ENCODE results near the gene CCDC201. TPM values are rescaled to one million over a fixed set of nuclear protein-coding genes. Genes with fewer than 3 reads are reported as not detected.

Gene CCDC201
- total and polyA plus RNA-seq, 3 experiments from 2014 or later: not detected

- Histone ChIP-seq H3K27me3 (ENCODE audit: insufficient read depth, low read length, poor library complexity, severe bottlenecking) (no peaks in the 10 kb centered on the region), H3K36me3 (ENCODE audit: insufficient read depth, low read length) (no peaks in the 10 kb centered on the region), H3K27ac (ENCODE audit: low read depth, low read length) (no peak overlapping the region), H3K4me1 (ENCODE audit: insufficient read depth, low read length) (no peaks in the 10 kb centered on the region), H3K4me3 (ENCODE audit: low read length) (no peak overlapping the region), H3K9me3 (ENCODE audit: low read length) (no peaks in the 10 kb centered on the region)
- Mint-ChIP-seq H3K4me3 (no peak overlapping the region), H3K9me3 (peaks cover 0 to 11% (median 1%) of the 10 kb centered on the region in 5 donors), H3K27me3 (peaks cover 1% of the 10 kb centered on the region in 2 donors), H3K4me1 (no peaks in the 10 kb centered on the region), H3K36me3 (peaks cover 0 to 5% (median 0%) of the 10 kb centered on the region in 3 donors), H3K27ac (no peak overlapping the region)
- POLR2A ChIA-PET: no interaction called here
- no peak for DNase-seq
- CTCF ChIA-PET: no interaction called here
Observed at GRCh38 chr7:45878457-45879144, 5.7 kb upstream of the CCDC201 start.

- no peak overlapping the region for H3K27ac ChIP-seq (ENCODE audit: low read depth, low read length)
- no peaks in the 10 kb centered on the region for H3K27me3 ChIP-seq (ENCODE audit: insufficient read depth, low read length, poor library complexity, severe bottlenecking)
- DNase-seq: no peak
- no peak overlapping the region for H3K27ac Mint-ChIP-seq
- H3K36me3 ChIP-seq (ENCODE audit: insufficient read depth, low read length): no peaks in the 10 kb centered on the region
- H3K27me3 Mint-ChIP-seq: peaks cover 1 to 3% of the 10 kb centered on the region in 2 donors
- POLR2A ChIA-PET: no interaction called here
- peaks cover 0 to 5% (median 0%) of the 10 kb centered on the region in 3 donors for H3K36me3 Mint-ChIP-seq
- no peaks in the 10 kb centered on the region for H3K4me1 Mint-ChIP-seq
- peaks cover 0 to 11% (median 1%) of the 10 kb centered on the region in 5 donors for H3K9me3 Mint-ChIP-seq
- H3K4me1 ChIP-seq (ENCODE audit: insufficient read depth, low read length): no peaks in the 10 kb centered on the region
- H3K9me3 ChIP-seq (ENCODE audit: low read length): no peaks in the 10 kb centered on the region
- H3K4me3 Mint-ChIP-seq: no peak overlapping the region
- no peak overlapping the region for H3K4me3 ChIP-seq (ENCODE audit: low read length)
- CTCF ChIA-PET: no interaction called here
Observed at GRCh38 chr7:45876519-45876918, 3.6 kb upstream of the CCDC201 start.

GRCh38 chr7:45874408-45875131, 1.7 kb upstream of the CCDC201 start:
- Mint-ChIP-seq H3K27me3 (peaks cover 1 to 12% of the 10 kb centered on the region in 2 donors), H3K9me3 (peaks cover 0 to 11% (median 1%) of the 10 kb centered on the region in 5 donors), H3K27ac (no peak overlapping the region), H3K4me1 (no peaks in the 10 kb centered on the region), H3K4me3 (no peak overlapping the region), H3K36me3 (peaks cover 0 to 5% (median 0%) of the 10 kb centered on the region in 3 donors)
- no peak for DNase-seq
- POLR2A ChIA-PET: no interaction called here
- H3K4me1 ChIP-seq (ENCODE audit: insufficient read depth, low read length): no peaks in the 10 kb centered on the region
- no peaks in the 10 kb centered on the region for H3K27me3 ChIP-seq (ENCODE audit: insufficient read depth, low read length, poor library complexity, severe bottlenecking)
- CTCF ChIA-PET: no interaction called here
- no peak overlapping the region for H3K27ac ChIP-seq (ENCODE audit: low read depth, low read length)
- no peaks in the 10 kb centered on the region for H3K36me3 ChIP-seq (ENCODE audit: insufficient read depth, low read length)
- H3K9me3 ChIP-seq (ENCODE audit: low read length): no peaks in the 10 kb centered on the region
- H3K4me3 ChIP-seq (ENCODE audit: low read length): no peak overlapping the region

GRCh38 chr7:45873355-45873754, 473 bp upstream of the CCDC201 start:
- Histone ChIP-seq H3K36me3 (ENCODE audit: insufficient read depth, low read length) (no peaks in the 10 kb centered on the region), H3K9me3 (ENCODE audit: low read length) (no peaks in the 10 kb centered on the region), H3K27ac (ENCODE audit: low read depth, low read length) (no peak overlapping the region), H3K27me3 (ENCODE audit: insufficient read depth, low read length, poor library complexity, severe bottlenecking) (no peaks in the 10 kb centered on the region), H3K4me3 (ENCODE audit: low read length) (no peak overlapping the region), H3K4me1 (ENCODE audit: insufficient read depth, low read length) (no peaks in the 10 kb centered on the region)
- ChIA-PET CTCF (no interaction called here), POLR2A (no interaction called here)
- Mint-ChIP-seq H3K4me3 (no peak overlapping the region), H3K27ac (no peak overlapping the region), H3K9me3 (peaks cover 0 to 6% (median 1%) of the 10 kb centered on the region in 5 donors), H3K4me1 (no peaks in the 10 kb centered on the region), H3K27me3 (peaks cover 1 to 19% of the 10 kb centered on the region in 2 donors), H3K36me3 (no peaks in the 10 kb centered on the region)
- no peak for DNase-seq

- Histone ChIP-seq H3K4me1 (ENCODE audit: insufficient read depth, low read length) (no peaks in the 10 kb centered on the region), H3K9me3 (ENCODE audit: low read length) (no peaks in the 10 kb centered on the region), H3K27me3 (ENCODE audit: insufficient read depth, low read length, poor library complexity, severe bottlenecking) (no peaks in the 10 kb centered on the region), H3K36me3 (ENCODE audit: insufficient read depth, low read length) (no peaks in the 10 kb centered on the region), H3K4me3 (ENCODE audit: low read length) (no peak overlapping the region), H3K27ac (ENCODE audit: low read depth, low read length) (no peak overlapping the region)
- no peak overlapping the region for H3K4me3 Mint-ChIP-seq
- H3K9me3 Mint-ChIP-seq: peaks cover 0 to 2% (median 0%) of the 10 kb centered on the region in 5 donors
- ChIA-PET POLR2A (no interaction called here), CTCF (no interaction called here)
- peaks cover 6 to 26% of the 10 kb centered on the region in 2 donors for H3K27me3 Mint-ChIP-seq
- no peaks in the 10 kb centered on the region for H3K4me1 Mint-ChIP-seq
- H3K27ac Mint-ChIP-seq: no peak overlapping the region
- peaks cover 0 to 2% (median 0%) of the 10 kb centered on the region in 3 donors for H3K36me3 Mint-ChIP-seq
- DNase-seq: no peak
Observed at GRCh38 chr7:45872116-45873034, 507 bp downstream of the CCDC201 start.

- Histone ChIP-seq H3K9me3 (ENCODE audit: low read length) (no peaks in the 10 kb centered on the region), H3K4me1 (ENCODE audit: insufficient read depth, low read length) (no peaks in the 10 kb centered on the region), H3K27me3 (ENCODE audit: insufficient read depth, low read length, poor library complexity, severe bottlenecking) (no peaks in the 10 kb centered on the region), H3K4me3 (ENCODE audit: low read length) (no peak overlapping the region), H3K36me3 (ENCODE audit: insufficient read depth, low read length) (no peaks in the 10 kb centered on the region), H3K27ac (ENCODE audit: low read depth, low read length) (no peak overlapping the region)
- no peaks in the 10 kb centered on the region for H3K4me1 Mint-ChIP-seq
- ChIA-PET POLR2A (no interaction called here), CTCF (no interaction called here)
- peaks cover 0 to 2% (median 0%) of the 10 kb centered on the region in 3 donors for H3K36me3 Mint-ChIP-seq
- DNase-seq: no peak
- peaks cover 5 to 31% of the 10 kb centered on the region in 2 donors for H3K27me3 Mint-ChIP-seq
- H3K9me3 Mint-ChIP-seq: no peaks in the 10 kb centered on the region
- no peak overlapping the region for H3K4me3 Mint-ChIP-seq
- H3K27ac Mint-ChIP-seq: no peak overlapping the region
Observed at GRCh38 chr7:45869426-45869825, 3.5 kb downstream of the CCDC201 start.

- ChIA-PET CTCF (no interaction called here), POLR2A (no interaction called here)
- Mint-ChIP-seq H3K9me3 (no peaks in the 10 kb centered on the region), H3K36me3 (peaks cover 0 to 2% (median 0%) of the 10 kb centered on the region in 3 donors), H3K4me3 (no peak overlapping the region), H3K27me3 (peaks cover 9 to 40% of the 10 kb centered on the region in 2 donors), H3K4me1 (no peaks in the 10 kb centered on the region), H3K27ac (no peak overlapping the region)
- Histone ChIP-seq H3K36me3 (ENCODE audit: insufficient read depth, low read length) (no peaks in the 10 kb centered on the region), H3K4me1 (ENCODE audit: insufficient read depth, low read length) (no peaks in the 10 kb centered on the region), H3K27ac (ENCODE audit: low read depth, low read length) (no peak overlapping the region), H3K4me3 (ENCODE audit: low read length) (no peak overlapping the region), H3K27me3 (ENCODE audit: insufficient read depth, low read length, poor library complexity, severe bottlenecking) (no peaks in the 10 kb centered on the region), H3K9me3 (ENCODE audit: low read length) (no peaks in the 10 kb centered on the region)
- DNase-seq: no peak
Observed at GRCh38 chr7:45867471-45867870, 5.4 kb downstream of the CCDC201 start.
